CD8-positive, alpha-beta memory T cell (primary cell): Measurements from ENCODE around the gene FRK. TPM values are rescaled to one million over a fixed set of nuclear protein-coding genes. Genes with fewer than 3 reads are reported as not detected.

Experiments used
- CTCF ChIA-PET: fragments of 350-600 bp; sonication (Branson Sonifier 250); formaldehyde crosslinking; loops from one replicate; lab custom pipeline; 2021; ENCODE audit warnings: antibody characterized with exemption; lab: Charles Lee
- POLR2A ChIA-PET: fragments of 350-600 bp; sonication (Branson Sonifier 250); formaldehyde crosslinking; loops from one replicate; lab custom pipeline; 2021; ENCODE audit warnings: antibody characterized with exemption; lab: Charles Lee
- DNase-seq, 5 donors: peaks; one replicate each; pipeline versions ENCODE4 v3.0.0 to v3.0.0-alpha.2; 2020 to 2022; ENCODE audit warnings: mixed read lengths in 1 of 5
- H3K27ac ChIP-seq: one replicate; pipeline ENCODE4 v1.7.0; 2013; ENCODE audit warnings: low read depth, mild to moderate bottlenecking, low read length, moderate library complexity
- H3K27me3 ChIP-seq: 2 replicates; pipeline ENCODE4 v1.7.0; 2013; ENCODE audit warnings: low read length, mild to moderate bottlenecking; ENCODE audit not compliant: insufficient read depth, poor library complexity, severe bottlenecking
- H3K36me3 ChIP-seq: 2 replicates; pipeline ENCODE4 v1.7.0; 2013; ENCODE audit warnings: mild to moderate bottlenecking, low read length, moderate library complexity; ENCODE audit not compliant: insufficient read depth
- H3K4me1 ChIP-seq: 2 replicates; pipeline ENCODE4 v1.7.0; 2013; ENCODE audit warnings: mild to moderate bottlenecking, low read length, moderate library complexity; ENCODE audit not compliant: insufficient read depth
- H3K4me3 ChIP-seq: 2 replicates; pipeline ENCODE4 v1.7.0; 2013; ENCODE audit warnings: mild to moderate bottlenecking, low read length
- H3K9me3 ChIP-seq: 2 replicates; pipeline ENCODE4 v1.7.0; 2013; ENCODE audit warnings: mild to moderate bottlenecking, low read length
- H3K27ac Mint-ChIP-seq, 8 donors: one replicate each; pipeline ENCODE4 v1.8.0; 2020 to 2021; ENCODE audit warnings: mixed read lengths in 8 of 8, mild to moderate bottlenecking in 6 of 8, inconsistent platforms in 3 of 8, moderate library complexity in 3 of 8
- H3K27me3 Mint-ChIP-seq, 2 donors: one replicate each; pipeline ENCODE4 v1.8.0; 2020 to 2021; ENCODE audit warnings: mixed read lengths in 2 of 2, mild to moderate bottlenecking in 1 of 2, moderate library complexity in 1 of 2
- H3K36me3 Mint-ChIP-seq, 3 donors: one replicate each; pipeline ENCODE4 v1.8.0; 2020 to 2021; ENCODE audit warnings: mixed read lengths in 3 of 3, inconsistent platforms in 1 of 3, mild to moderate bottlenecking in 1 of 3
- H3K4me1 Mint-ChIP-seq, 3 donors: one replicate each; pipeline ENCODE4 v1.8.0; 2020 to 2021; ENCODE audit warnings: mixed read lengths in 3 of 3, inconsistent platforms in 1 of 3, mild to moderate bottlenecking in 1 of 3
- H3K4me3 Mint-ChIP-seq, 7 donors: one replicate each; pipeline ENCODE4 v1.8.0; 2020 to 2021; ENCODE audit warnings: mixed read lengths in 7 of 7, mild to moderate bottlenecking in 6 of 7, moderate library complexity in 4 of 7, inconsistent platforms in 2 of 7
- H3K9me3 Mint-ChIP-seq, 5 donors: one replicate each; pipeline ENCODE4 v1.8.0; 2020 to 2022; ENCODE audit warnings: mixed read lengths in 5 of 5, mild to moderate bottlenecking in 3 of 5, moderate library complexity in 2 of 5, inconsistent platforms in 1 of 5
- polyA plus RNA-seq: library from polyadenylated mRNA; unstranded; fragments of 300-500 nt; fragmentation: Illumina TruSeq; gene quantifications from one replicate; pipeline ENCODE4 v1.2.3, GENCODE V29; 2021
- total RNA-seq, 2 experiments: library from RNA; stranded (reverse); gene quantifications; one replicate each; pipeline ENCODE4 v1.2.3, GENCODE V29; 2021

Gene FRK
- total and polyA plus RNA-seq, 3 experiments from 2014 or later = 0.04 to 0.07 TPM; not detected in 1

GRCh38 chr6:116088946-116089345 lies 28.3 kb upstream of the FRK start:
- no peak overlapping the region for H3K4me3 Mint-ChIP-seq
- ChIA-PET CTCF (no interaction called here), POLR2A (no interaction called here)

DNA sequence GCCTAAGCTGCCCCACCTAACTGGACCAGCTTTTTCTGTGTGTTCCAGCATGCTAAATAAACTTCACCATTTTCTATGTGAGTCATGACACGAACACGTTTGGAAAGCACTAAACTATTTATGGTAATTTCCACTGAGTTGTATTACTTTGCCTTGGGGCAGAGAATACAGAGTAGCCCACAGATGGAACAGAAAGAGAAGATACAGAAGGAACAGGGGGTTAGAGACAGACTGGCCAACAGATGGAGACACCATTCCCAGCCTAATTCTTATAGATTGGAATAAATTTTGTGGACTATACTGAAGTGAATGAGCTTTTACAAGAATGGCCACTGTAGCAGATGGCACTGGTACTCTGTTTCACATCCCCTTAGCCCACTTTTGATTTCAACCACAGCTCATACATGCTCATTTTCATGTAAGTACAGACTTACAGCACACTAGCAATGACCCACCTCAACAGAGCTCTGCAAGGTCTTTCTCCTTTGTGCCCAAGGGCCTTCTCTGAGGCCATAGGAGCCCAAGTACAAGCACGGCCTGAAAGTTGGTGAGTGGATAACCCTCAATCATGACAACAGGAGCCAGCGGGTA lies 26.8 kb upstream of the FRK start:
- ChIA-PET POLR2A (no interaction called here), CTCF (interaction anchor here (1.0 to 2.0 kb wide), 3 partner anchors 8 to 79 kb away, joined by 3 to 8 read pairs (median 3); no protein-coding TSS in a partner anchor)
- H3K4me3 Mint-ChIP-seq = no peak overlapping the region
- H3K9me3 Mint-ChIP-seq = no peaks in the 10 kb centered on the region
- Histone ChIP-seq H3K4me1 (no peaks in the 10 kb centered on the region), H3K27me3 (no peaks in the 10 kb centered on the region), H3K36me3 (no peaks in the 10 kb centered on the region), H3K4me3 (no peak overlapping the region), H3K27ac (no peak overlapping the region), H3K9me3 (no peaks in the 10 kb centered on the region)
- H3K27ac Mint-ChIP-seq = no peak overlapping the region
- H3K36me3 Mint-ChIP-seq = peaks cover 0 to 5% (median 0%) of the 10 kb centered on the region in 3 donors
- no peak for DNase-seq
- peaks cover 2 to 20% of the 10 kb centered on the region in 2 donors for H3K27me3 Mint-ChIP-seq
- peaks cover 0 to 7% (median 6%) of the 10 kb centered on the region in 3 donors for H3K4me1 Mint-ChIP-seq

More at GRCh38 chr6:116088946-116089345, 28.3 kb upstream of the FRK start:
- H3K27ac ChIP-seq = no peak overlapping the region
- no peak for DNase-seq
- no peak overlapping the region for H3K4me3 ChIP-seq
- Mint-ChIP-seq H3K27me3 (peaks cover 2 to 23% of the 10 kb centered on the region in 2 donors), H3K4me1 (peaks cover 0 to 7% (median 6%) of the 10 kb centered on the region in 3 donors), H3K9me3 (no peaks in the 10 kb centered on the region), H3K27ac (no peak overlapping the region), H3K36me3 (peaks cover 0 to 6% (median 0%) of the 10 kb centered on the region in 3 donors)
- no peaks in the 10 kb centered on the region for H3K36me3 ChIP-seq
- H3K9me3 ChIP-seq = no peaks in the 10 kb centered on the region
- H3K4me1 ChIP-seq = no peaks in the 10 kb centered on the region
- H3K27me3 ChIP-seq = no peaks in the 10 kb centered on the region

DNA sequence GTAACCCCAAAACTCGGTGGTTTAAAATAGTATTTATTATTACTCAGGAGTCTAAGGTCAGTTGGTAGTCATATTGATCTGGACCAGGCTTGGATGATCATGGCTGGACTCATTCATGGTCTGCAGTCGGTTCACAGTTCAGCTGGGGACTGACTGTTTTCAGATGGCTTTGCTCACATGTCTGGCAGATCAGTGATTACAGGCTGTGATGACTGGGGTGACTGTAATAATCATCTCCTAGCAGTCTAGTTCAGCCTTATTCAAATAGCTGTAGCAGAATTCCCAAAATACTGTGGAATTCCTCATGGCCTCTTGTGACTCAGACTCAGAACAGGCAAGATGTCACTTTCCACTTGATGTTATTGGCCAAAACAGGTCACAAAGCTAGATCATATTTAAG lies 23.6 kb upstream of the FRK start:
- H3K9me3 ChIP-seq = no peaks in the 10 kb centered on the region
- Mint-ChIP-seq H3K36me3 (no peaks in the 10 kb centered on the region), H3K27ac (no peak overlapping the region), H3K27me3 (peaks cover 8 to 30% of the 10 kb centered on the region in 2 donors), H3K4me1 (no peaks in the 10 kb centered on the region), H3K9me3 (no peaks in the 10 kb centered on the region), H3K4me3 (no peak overlapping the region)
- DNase-seq = no peak
- H3K36me3 ChIP-seq = no peaks in the 10 kb centered on the region
- ChIA-PET CTCF (interaction anchor here (1.0 kb wide), 1 partner anchor 16 kb away, joined by 3 read pairs; no protein-coding TSS in a partner anchor), POLR2A (no interaction called here)
- no peaks in the 10 kb centered on the region for H3K4me1 ChIP-seq
- H3K4me3 ChIP-seq = no peak overlapping the region
- H3K27me3 ChIP-seq = no peaks in the 10 kb centered on the region
- no peak overlapping the region for H3K27ac ChIP-seq

GRCh38 chr6:116083052-116083451 lies 22.4 kb upstream of the FRK start:
- no peak overlapping the region for H3K27ac Mint-ChIP-seq
- H3K4me1 ChIP-seq = no peaks in the 10 kb centered on the region
- H3K4me3 ChIP-seq = no peak overlapping the region
- H3K4me1 Mint-ChIP-seq = no peaks in the 10 kb centered on the region
- peaks cover 8 to 38% of the 10 kb centered on the region in 2 donors for H3K27me3 Mint-ChIP-seq
- no peak for DNase-seq
- H3K9me3 ChIP-seq = no peaks in the 10 kb centered on the region
- H3K36me3 ChIP-seq = no peaks in the 10 kb centered on the region
- no peak overlapping the region for H3K27ac ChIP-seq
- H3K27me3 ChIP-seq = no peaks in the 10 kb centered on the region
- H3K9me3 Mint-ChIP-seq = no peaks in the 10 kb centered on the region
- POLR2A ChIA-PET = no interaction called here
- H3K36me3 Mint-ChIP-seq = no peaks in the 10 kb centered on the region
- CTCF ChIA-PET = no interaction called here
- H3K4me3 Mint-ChIP-seq = no peak overlapping the region

GRCh38 chr6:116078945-116079344 lies 18.3 kb upstream of the FRK start:
- Histone ChIP-seq H3K4me1 (no peaks in the 10 kb centered on the region), H3K27me3 (no peaks in the 10 kb centered on the region), H3K4me3 (no peak overlapping the region), H3K36me3 (no peaks in the 10 kb centered on the region), H3K27ac (no peak overlapping the region), H3K9me3 (no peaks in the 10 kb centered on the region)
- H3K9me3 Mint-ChIP-seq = no peaks in the 10 kb centered on the region
- no peak for DNase-seq
- no peak overlapping the region for H3K27ac Mint-ChIP-seq
- no peak overlapping the region for H3K4me3 Mint-ChIP-seq
- peaks cover 6 to 34% of the 10 kb centered on the region in 2 donors for H3K27me3 Mint-ChIP-seq
- ChIA-PET CTCF (no interaction called here), POLR2A (no interaction called here)
- no peaks in the 10 kb centered on the region for H3K4me1 Mint-ChIP-seq
- H3K36me3 Mint-ChIP-seq = no peaks in the 10 kb centered on the region

DNA sequence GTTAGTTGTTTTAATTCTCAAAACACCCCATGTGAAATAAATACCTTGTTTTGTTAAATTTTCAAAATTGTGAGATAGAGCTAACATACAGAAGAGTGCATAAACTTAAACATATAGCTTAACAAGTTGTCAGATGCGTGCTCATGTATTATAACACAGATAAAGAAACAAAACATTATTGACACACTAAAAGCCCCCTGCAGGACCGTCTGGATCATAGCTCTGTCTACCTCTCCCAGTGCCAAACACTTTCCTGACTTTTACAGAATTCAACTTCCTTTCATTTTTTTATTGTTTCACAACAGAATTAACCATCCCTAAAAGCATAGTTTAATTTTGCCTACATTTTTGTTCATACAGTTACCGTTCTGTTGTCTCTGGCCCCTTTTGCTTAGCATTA lies 17.8 kb upstream of the FRK start:
- Mint-ChIP-seq H3K27me3 (peaks cover 6 to 34% of the 10 kb centered on the region in 2 donors), H3K36me3 (no peaks in the 10 kb centered on the region), H3K9me3 (no peaks in the 10 kb centered on the region), H3K27ac (no peak overlapping the region), H3K4me1 (no peaks in the 10 kb centered on the region), H3K4me3 (no peak overlapping the region)
- ChIA-PET POLR2A (no interaction called here), CTCF (no interaction called here)
- H3K27me3 ChIP-seq = no peaks in the 10 kb centered on the region
- H3K9me3 ChIP-seq = no peaks in the 10 kb centered on the region
- no peak overlapping the region for H3K4me3 ChIP-seq
- no peak overlapping the region for H3K27ac ChIP-seq
- no peak for DNase-seq
- no peaks in the 10 kb centered on the region for H3K4me1 ChIP-seq
- no peaks in the 10 kb centered on the region for H3K36me3 ChIP-seq

- CTCF ChIA-PET = no interaction called here
Observed at GRCh38 chr6:116074732-116075390, 14.2 kb upstream of the FRK start.

DNA sequence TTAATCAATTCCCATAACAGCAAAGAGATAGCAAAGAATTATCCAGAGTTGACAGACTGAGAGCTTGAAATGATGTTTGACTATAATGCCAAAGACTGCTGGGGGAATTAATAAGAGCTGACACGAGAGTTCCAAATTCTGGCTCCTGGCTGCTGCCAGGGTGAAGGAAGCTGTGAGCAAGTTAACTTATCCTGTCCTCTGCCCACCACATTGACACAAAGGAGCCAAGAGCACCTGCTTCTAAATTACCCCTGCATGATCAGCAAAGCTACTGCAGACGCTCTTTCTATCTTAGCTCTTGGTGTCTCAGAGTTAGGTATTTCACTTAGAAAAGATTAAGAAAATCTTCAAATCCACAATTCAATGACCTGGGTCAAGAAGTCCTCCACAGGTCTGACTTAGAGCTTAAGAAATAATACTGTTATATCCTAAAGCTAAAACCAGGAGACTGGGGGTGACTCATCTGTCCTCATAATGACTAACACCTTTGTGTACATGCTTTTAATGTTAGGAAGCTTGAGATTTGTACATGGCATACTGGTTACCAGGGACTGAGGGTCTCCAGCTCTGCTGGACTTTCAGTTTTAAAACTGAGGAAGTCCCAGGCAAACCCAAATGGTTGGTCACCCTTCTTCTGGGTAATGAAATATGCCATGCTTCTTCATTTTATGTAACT lies 13.2 kb upstream of the FRK start:
- ChIA-PET CTCF (no interaction called here), POLR2A (no interaction called here)
- Mint-ChIP-seq H3K27me3 (peaks cover 0 to 5% of the 10 kb centered on the region in 2 donors), H3K9me3 (no peaks in the 10 kb centered on the region), H3K4me3 (no peak overlapping the region), H3K27ac (no peak overlapping the region), H3K4me1 (no peaks in the 10 kb centered on the region), H3K36me3 (no peaks in the 10 kb centered on the region)
- Histone ChIP-seq H3K27ac (no peak overlapping the region), H3K9me3 (no peaks in the 10 kb centered on the region), H3K36me3 (no peaks in the 10 kb centered on the region), H3K27me3 (no peaks in the 10 kb centered on the region), H3K4me1 (no peaks in the 10 kb centered on the region), H3K4me3 (no peak overlapping the region)
- no peak for DNase-seq

More at GRCh38 chr6:116074732-116075390, 14.2 kb upstream of the FRK start:
- no peaks in the 10 kb centered on the region for H3K9me3 ChIP-seq
- H3K4me1 Mint-ChIP-seq = no peaks in the 10 kb centered on the region
- no peak overlapping the region for H3K4me3 ChIP-seq
- no peaks in the 10 kb centered on the region for H3K9me3 Mint-ChIP-seq
- H3K27me3 ChIP-seq = no peaks in the 10 kb centered on the region
- no peak overlapping the region for H3K4me3 Mint-ChIP-seq
- no peaks in the 10 kb centered on the region for H3K4me1 ChIP-seq
- no peak overlapping the region for H3K27ac ChIP-seq
- no peaks in the 10 kb centered on the region for H3K36me3 ChIP-seq
- H3K27me3 Mint-ChIP-seq = peaks cover 0 to 8% of the 10 kb centered on the region in 2 donors
- no peaks in the 10 kb centered on the region for H3K36me3 Mint-ChIP-seq
- no peak overlapping the region for H3K27ac Mint-ChIP-seq
- no peak for DNase-seq
- POLR2A ChIA-PET = no interaction called here
